ENCODE data around the gene FTL. TPM values are rescaled to one million over a fixed set of nuclear protein-coding genes. Genes with fewer than 3 reads are reported as not detected.
A peak's percentile ranks its signal among the peaks of the same experiment; 100 is the strongest.
"Not testable (repeated sequence)": the region's sequence is repeated elsewhere in the genome, so short reads cannot be mapped to it uniquely, and the experiment has no call there.

The FTL gene
- total and polyA plus RNA-seq, 8 donors = 1,119 to 9,329 (median 1,357) TPM

GRCh38 chr19:48926909-48927308 is 38.2 kb upstream of the FTL start:
- peaks cover 0 to 21% of the 10 kb centered on the region in 2 donors for H3K36me3 ChIP-seq
- H3K27me3 ChIP-seq = peaks cover 0 to 5% of the 10 kb centered on the region in 2 donors
- peak overlapping the region; percentile 70 to 79 for H3K27ac ChIP-seq
- no peak for TF ChIP-seq CTCF (IDR thresholded peaks at IDR 0.05)
- no peaks in the 10 kb centered on the region for H3K9me3 ChIP-seq
- intact Hi-C loops (cut with DNase I) = no loop called here
- no peak overlapping the region for H3K4me3 ChIP-seq
- DNase-seq = peak in 2 of 4 donors; percentile 71 to 79
- ATAC-seq = peak; percentile 69
- peaks cover 0 to 14% of the 10 kb centered on the region in 2 donors for H3K4me1 ChIP-seq

GRCh38 chr19:48927692-48928091 is 37.4 kb upstream of the FTL start:
- peak overlapping the region; percentile 70 to 79 for H3K27ac ChIP-seq
- H3K4me3 ChIP-seq; H3K9me3 ChIP-seq; ATAC-seq; intact Hi-C loops (cut with DNase I): not testable (repeated sequence)
- peaks cover 0 to 14% of the 10 kb centered on the region in 2 donors for H3K4me1 ChIP-seq
- DNase-seq = peak in 1 of 4 donors; percentile 59
- H3K27me3 ChIP-seq = peaks cover 0 to 13% of the 10 kb centered on the region in 2 donors
- H3K36me3 ChIP-seq = peaks cover 0 to 13% of the 10 kb centered on the region in 2 donors

- intact Hi-C loops (cut with DNase I) = no loop called here
- Histone ChIP-seq H3K4me1 (peaks cover 0 to 17% of the 10 kb centered on the region in 2 donors), H3K4me3 (no peak overlapping the region), H3K36me3 (peaks cover 0 to 6% of the 10 kb centered on the region in 2 donors), H3K27ac (peak overlapping the region; percentile 70 to 79), H3K9me3 (no peaks in the 10 kb centered on the region), H3K27me3 (peaks cover 0 to 20% of the 10 kb centered on the region in 2 donors)
- TF ChIP-seq CTCF (IDR thresholded peaks at IDR 0.05) = no peak
- DNase-seq (peak in 3 of 4 donors; percentile 38 to 74 (median 62)), ATAC-seq (peak; percentile 50)
Measured at GRCh38 chr19:48928164-48929025, 36.7 kb upstream of the FTL start.

- no peak for TF ChIP-seq CTCF (IDR thresholded peaks at IDR 0.05)
- H3K36me3 ChIP-seq = no peaks in the 10 kb centered on the region
- peaks cover 0 to 28% of the 10 kb centered on the region in 2 donors for H3K27me3 ChIP-seq
- peak within 1 kb of the TSS; percentile 39 to 49 for H3K4me3 ChIP-seq
- H3K27ac ChIP-seq = peak within 1 kb of the TSS; percentile 34 to 50
- no peaks in the 10 kb centered on the region for H3K9me3 ChIP-seq
- H3K4me1 ChIP-seq = peaks cover 0 to 13% of the 10 kb centered on the region in 2 donors
- peak; percentile 97 for ATAC-seq
- DNase-seq = peak; percentile 42 to 96 (median 85)
- intact Hi-C loops (cut with DNase I) = no loop called here
Measured at GRCh38 chr19:48933382-48933932, 31.7 kb upstream of the FTL start, which contains the start of gene DHDH. Gene DHDH (plus strand): TSS chr19:48933699. CDS start chr19:48933722, 23 bp downstream.

- Histone ChIP-seq H3K27ac (no peak overlapping the region), H3K36me3 (no peaks in the 10 kb centered on the region), H3K4me1 (peaks cover 0 to 13% of the 10 kb centered on the region in 2 donors), H3K4me3 (no peak overlapping the region), H3K9me3 (no peaks in the 10 kb centered on the region), H3K27me3 (peaks cover 0 to 28% of the 10 kb centered on the region in 2 donors)
- no peak for ATAC-seq
- TF ChIP-seq CTCF (IDR thresholded peaks at IDR 0.05) = no peak
- intact Hi-C loops (cut with DNase I) = no loop called here
- DNase-seq = no peak
Measured at GRCh38 chr19:48934837-48935236, 30.3 kb upstream of the FTL start.
